Ramos (cell line): ENCODE results near the gene PRDM16.

Source experiments
- in situ Hi-C: fragments of 300-500 bp; cut with MboI; formaldehyde crosslinking; loops from one replicate; pipeline ENCODE4 v1.14.3; 2022; ENCODE audit warnings: low sequenced_read_pairs; ENCODE audit not compliant: unreplicated experiment

The PRDM16 gene

GRCh38 chr1:3261969-3262579 is 193.1 kb downstream of the PRDM16 start:
- in situ Hi-C loops, result no loop called here

DNA sequence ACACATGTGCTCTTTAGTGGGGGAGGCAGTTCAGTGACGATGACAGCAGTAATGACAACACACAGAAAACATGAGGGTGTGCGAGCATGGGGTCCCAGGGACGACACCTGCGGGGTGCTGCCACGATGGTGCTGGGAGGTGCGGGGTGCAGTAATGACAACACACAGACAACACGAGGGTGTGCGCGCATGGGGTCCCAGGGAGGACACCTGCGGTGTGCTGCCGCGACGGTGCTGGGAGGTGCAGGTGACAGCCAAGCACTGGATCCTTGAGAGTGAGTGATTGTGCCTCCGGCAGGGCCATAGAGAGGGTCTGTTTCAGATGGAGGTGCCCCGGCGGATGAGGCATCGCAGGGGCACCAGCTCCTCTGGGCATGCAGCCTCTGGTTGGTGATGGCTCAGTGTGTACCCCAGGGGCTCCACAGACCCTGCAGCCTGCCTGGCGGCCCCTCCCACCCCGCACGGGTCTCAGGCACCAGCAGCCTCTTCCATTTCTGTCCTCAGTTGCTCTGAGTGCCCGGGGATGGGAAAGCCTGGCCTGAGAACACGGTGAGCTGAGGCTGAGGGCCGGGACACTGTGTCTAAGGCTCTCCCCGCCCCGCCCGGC is 193.8 kb downstream of the PRDM16 start:
- in situ Hi-C loops, result no loop called here

GRCh38 chr1:3263790-3264189 is 194.8 kb downstream of the PRDM16 start:
- in situ Hi-C loops, result no loop called here

DNA sequence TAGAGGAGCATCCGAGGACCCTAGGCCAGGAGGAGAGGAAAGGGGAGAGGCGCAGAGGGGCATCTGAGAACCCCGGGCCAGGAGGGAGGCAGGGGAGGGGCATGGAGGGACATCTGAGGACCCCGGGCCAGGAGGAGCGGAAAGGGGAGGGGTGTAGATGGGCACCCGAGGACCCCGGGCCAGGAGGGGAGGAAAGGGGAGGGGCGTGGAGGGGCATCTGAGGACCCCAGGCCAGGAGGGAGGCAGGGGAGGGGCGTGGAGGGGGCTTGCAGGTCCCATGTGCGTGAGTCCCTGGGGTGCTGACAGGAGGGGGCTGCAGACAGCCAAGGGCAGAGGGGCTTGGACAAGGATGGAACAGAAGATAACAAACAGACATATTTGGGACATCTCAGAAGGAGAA is 195.5 kb downstream of the PRDM16 start:
- in situ Hi-C loops, result no loop called here

DNA sequence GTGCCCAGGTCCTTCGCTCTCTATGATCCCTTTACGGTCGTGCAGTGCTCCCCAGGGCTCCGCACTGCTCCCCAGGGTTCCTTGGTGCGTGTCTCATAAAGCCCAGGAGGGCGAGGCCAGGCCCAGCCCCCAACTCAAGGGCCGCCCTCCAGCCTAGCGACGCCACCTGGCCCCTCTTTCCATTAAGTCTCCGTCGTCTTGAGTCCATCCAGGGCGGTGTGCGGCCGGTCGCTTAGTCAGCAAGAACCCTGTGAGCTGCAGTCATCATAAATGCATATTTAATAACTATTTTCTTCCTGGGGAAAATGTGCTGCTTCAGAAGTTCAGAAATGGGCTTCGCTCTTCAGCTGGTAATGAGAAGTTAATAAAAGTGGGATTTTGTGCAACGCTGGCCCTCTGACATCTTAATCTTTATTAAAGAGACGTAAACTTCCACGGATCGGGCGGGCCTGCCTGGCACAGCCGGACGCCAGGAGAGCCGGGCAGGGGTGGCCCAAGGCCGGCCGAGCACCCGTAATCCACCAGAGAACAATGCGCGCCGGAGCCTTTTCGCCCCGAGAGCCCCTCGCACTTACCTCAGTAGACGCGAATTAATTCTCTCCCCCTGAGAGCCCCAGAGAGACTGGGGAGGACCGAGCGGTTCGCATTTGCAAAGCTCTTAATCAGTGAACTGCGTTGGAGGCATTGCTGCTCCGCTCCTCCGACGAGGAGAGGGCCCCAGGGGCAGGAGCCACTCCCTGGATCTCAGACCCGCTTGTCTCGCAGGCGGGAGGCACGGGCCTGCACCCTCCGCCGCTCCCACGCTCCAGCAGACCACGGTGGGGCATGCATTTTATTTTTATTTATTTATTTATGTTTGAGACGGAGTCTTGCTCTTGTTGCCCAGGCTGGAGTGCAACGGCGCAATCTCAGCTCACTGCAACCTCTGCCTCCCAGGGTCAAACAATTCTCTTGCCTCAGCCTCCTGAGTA is 197.1 kb downstream of the PRDM16 start:
- in situ Hi-C loops, result no loop called here

- in situ Hi-C loops, result no loop called here
Measured at GRCh38 chr1:3266870-3267549, 198.0 kb downstream of the PRDM16 start.

- in situ Hi-C loops, result no loop called here
Measured at GRCh38 chr1:3267550-3268270, 198.7 kb downstream of the PRDM16 start.

GRCh38 chr1:3268281-3268680 is 199.3 kb downstream of the PRDM16 start:
- in situ Hi-C loops, result no loop called here

DNA sequence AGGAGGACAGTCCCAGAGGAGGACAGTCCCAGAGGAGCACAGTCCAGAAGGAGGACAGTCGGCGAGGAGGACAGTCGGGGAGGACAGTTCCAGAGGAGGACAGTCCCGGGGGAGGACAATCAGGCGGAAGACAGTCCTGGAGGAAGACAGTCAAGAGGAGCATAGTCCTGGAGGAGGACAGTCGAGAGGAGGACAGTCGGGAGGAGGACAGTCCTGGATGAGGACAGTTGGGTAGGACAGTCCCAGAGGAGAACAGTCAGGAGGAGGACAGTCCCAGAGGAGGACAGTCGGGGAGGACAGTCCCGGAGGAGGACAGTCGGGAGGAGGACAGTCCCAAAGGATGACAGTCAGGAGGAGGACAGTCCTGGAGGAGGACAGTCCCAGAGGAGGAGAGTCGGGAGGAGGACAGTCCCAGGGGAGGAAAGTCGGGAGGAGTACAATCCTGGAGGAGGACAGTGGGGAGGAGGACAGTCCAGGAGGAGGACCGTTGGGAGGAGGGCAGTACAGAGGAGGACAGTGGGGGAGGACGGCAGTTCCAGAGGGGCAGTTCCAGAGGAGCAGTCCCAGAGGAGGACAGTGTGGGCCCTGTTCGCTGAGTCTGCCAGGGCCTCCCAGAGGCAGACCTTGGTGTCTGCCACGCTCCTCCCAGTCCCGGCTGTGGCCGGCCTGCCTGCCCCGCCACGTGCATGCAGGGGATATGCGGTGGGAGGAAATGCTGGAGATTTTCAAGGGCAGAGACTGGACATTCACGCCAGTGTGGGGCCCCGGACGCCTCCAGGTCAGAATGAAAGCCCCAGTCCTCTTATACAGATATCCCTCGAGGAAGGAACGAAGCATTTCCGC is 201.6 kb downstream of the PRDM16 start:
- in situ Hi-C loops, result no loop called here

DNA sequence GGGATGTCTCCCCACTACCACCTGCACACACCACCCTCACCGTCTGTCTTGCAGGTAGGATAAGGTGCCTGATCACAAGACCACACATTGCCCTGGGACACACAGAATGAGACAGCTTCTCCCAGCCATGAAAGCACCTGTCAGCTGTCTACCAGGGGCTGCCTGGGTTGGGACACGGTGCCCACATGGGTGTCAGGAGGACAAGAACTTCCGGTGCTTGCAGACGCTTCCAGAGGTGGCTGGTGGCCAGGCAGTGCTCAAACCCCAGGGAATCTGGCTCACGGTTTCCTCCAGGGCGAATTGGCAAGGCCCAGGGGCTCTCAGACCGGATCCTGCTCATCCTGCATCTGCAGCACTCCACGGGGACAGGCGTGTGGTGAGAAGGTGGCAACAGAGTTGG is 202.9 kb downstream of the PRDM16 start:
- in situ Hi-C loops, result no loop called here

DNA sequence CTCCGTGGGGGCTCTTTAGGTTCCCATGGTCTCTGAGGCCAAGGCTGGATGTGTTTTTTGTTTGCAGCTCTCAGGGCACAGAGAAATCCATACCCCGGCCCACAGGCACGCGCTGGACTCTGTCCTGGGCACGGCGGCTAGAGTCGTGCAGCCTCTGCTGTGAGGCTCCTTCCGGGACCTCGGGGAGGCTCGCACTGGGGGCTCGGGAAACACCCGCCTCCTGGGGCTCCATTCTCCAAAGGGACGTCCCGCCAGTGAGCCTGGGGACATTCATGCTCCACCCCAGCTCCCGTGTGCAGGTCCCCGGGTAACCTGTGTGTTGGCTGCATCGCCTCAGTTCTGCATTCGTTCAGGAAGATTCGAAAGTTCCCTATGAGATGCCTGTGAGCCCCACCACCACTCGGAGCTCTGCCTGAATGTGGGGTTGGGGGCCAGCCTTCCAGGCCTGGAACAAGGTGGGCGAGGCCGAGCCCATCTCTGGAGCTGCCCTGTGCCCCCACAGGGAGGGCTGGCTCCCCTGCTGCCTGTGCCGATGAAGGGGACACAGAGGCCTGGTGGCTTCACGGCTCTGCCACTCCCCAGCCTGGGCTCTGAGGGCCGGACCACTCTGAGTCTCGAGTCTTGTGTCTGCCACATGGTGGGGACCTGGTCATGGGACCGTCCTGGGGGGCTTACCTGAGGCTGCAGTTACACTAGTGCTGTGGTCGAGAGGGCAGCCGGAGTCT is 203.5 kb downstream of the PRDM16 start:
- in situ Hi-C loops, result no loop called here

DNA sequence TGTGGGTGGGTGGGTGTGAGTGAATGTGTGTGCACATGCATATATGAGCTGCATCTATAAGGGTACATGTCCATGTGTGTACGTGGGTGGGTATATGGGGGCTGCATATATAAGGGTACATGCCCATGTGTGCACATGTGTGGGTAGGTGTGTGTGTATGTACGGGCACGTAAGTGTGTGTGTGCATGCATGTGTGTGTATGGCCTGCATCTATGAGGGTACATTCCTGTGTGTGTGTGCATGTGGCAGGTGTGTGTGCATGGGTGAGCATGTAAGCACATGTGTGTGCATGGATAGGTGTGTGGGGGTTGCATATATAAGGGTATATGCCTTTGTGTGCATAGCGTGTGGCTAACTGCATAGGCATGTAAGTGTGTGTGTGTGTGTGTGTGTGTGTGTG is 204.4 kb downstream of the PRDM16 start:
- in situ Hi-C loops, result no loop called here

DNA sequence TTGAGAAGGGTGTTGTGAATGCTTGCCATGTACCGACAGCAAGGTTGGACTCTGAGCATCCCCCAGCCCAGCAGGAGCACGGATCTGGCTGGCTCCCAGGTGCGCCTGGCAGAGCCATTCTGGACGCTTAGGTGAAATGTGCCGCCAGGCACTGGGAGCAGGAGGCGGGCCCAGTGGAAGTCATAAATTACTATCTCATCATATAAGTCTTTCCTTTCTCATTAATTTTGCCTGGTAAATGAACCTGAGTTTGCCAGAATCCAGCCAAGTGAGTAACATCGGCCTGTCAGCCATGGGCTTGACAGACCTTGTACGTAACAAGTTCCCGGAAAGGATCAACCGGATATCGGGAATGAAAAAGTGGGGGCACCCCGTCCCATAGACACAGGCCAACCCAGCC is 206.0 kb downstream of the PRDM16 start:
- in situ Hi-C loops, result no loop called here

- in situ Hi-C loops, result no loop called here
Measured at GRCh38 chr1:3275471-3276340, 206.7 kb downstream of the PRDM16 start.

DNA sequence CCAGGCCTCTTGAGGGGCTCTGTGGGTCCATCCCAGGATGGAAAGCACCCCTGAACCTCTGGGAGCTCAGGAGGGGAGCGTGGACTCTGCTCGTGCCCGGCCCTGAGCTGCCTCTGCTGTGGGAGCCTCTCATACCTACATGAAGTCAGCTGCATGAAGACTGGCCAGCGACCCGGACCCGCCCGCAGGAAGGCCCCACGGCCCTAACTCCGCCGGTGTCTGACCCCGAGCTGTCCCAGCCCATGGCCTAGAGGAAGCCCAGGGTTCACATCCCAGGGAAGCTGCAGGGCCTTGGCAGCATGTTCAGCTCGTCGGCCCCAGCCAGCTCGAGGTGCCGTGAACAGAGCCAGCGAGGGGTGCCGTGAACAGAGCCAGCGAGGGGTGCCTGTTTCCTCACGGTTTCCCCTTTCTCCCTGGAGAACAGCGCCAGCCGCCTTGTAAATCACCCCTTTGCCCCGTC is 207.4 kb downstream of the PRDM16 start:
- in situ Hi-C loops, result no loop called here

GRCh38 chr1:3277011-3277471 is 208.0 kb downstream of the PRDM16 start:
- in situ Hi-C loops, result no loop called here

GRCh38 chr1:3277623-3278022 is 208.6 kb downstream of the PRDM16 start:
- in situ Hi-C loops, result no loop called here
